A673 (cell line): ENCODE results near the gene AGBL2. TPM values are rescaled to one million over a fixed set of nuclear protein-coding genes. Genes with fewer than 3 reads are reported as not detected.

Source experiments
- BruUV-seq: library from RNA; stranded (reverse); fragments of 400-500 nt; replicated peaks from 2 replicates; lab custom pipeline; 2021; lab: Mats Ljungman, UMichigan
- CTCF ChIA-PET: fragments of 300-600 bp; sonication (Branson Sonifier 250); formaldehyde crosslinking; loops from one replicate; lab custom pipeline; 2022; ENCODE audit warnings: antibody characterized with exemption; lab: Charles Lee
- POLR2A ChIA-PET: fragments of 300-600 bp; sonication (Branson Sonifier 250); formaldehyde crosslinking; loops from one replicate; lab custom pipeline; 2022; ENCODE audit warnings: antibody characterized with exemption; ENCODE audit not compliant: low non-redundant PET; lab: Charles Lee
- DNase-seq: peaks from one replicate; pipeline ENCODE4 v3.0.0-alpha.2; 2015; ENCODE audit warnings: low spot score
- H3K27ac ChIP-seq: fragments of 200-600 bp; sonication (generic); 2 replicates; pipeline ENCODE4 v1.5.1; 2016; ENCODE audit warnings: mixed run types, low read depth, mild to moderate bottlenecking, mixed read lengths, antibody characterized with exemption, low read length; ENCODE audit not compliant: poor library complexity, severe bottlenecking
- H3K27me3 ChIP-seq: fragments of 200-600 bp; sonication (generic); replicated peaks from 2 replicates; pipeline ENCODE4 v1.6.1; 2017; ENCODE audit warnings: mixed run types, low read depth, mild to moderate bottlenecking, mixed read lengths, antibody characterized with exemption, low read length; ENCODE audit not compliant: insufficient read depth, poor library complexity
- H3K36me3 ChIP-seq: fragments of 200-600 bp; sonication (generic); 2 replicates; pipeline ENCODE4 v1.6.1; 2016; ENCODE audit warnings: mixed run types, mild to moderate bottlenecking, mixed read lengths, antibody characterized with exemption, low read length; ENCODE audit not compliant: insufficient read depth, poor library complexity, severe bottlenecking
- H3K4me1 ChIP-seq: fragments of 200-600 bp; sonication (generic); 2 replicates; pipeline ENCODE4 v1.6.1; 2017; ENCODE audit warnings: mixed run types, mild to moderate bottlenecking, mixed read lengths, antibody characterized with exemption, low read length; ENCODE audit not compliant: insufficient read depth, poor library complexity, severe bottlenecking
- H3K4me3 ChIP-seq: fragments of 200-600 bp; sonication (generic); 2 replicates; pipeline ENCODE4 v1.5.1; 2016; ENCODE audit warnings: low read depth, mixed run types, mild to moderate bottlenecking, mixed read lengths, low read length; ENCODE audit not compliant: poor library complexity, severe bottlenecking
- H3K9me3 ChIP-seq: fragments of 200-600 bp; sonication (generic); 2 replicates; pipeline ENCODE4 v1.6.1; 2016; ENCODE audit warnings: mixed run types, low read depth, mild to moderate bottlenecking, mixed read lengths, antibody characterized with exemption, low read length; ENCODE audit not compliant: poor library complexity, severe bottlenecking
- CTCF ChIP-seq: fragments of 300-800, 200-600 bp; sonication (generic); conservative IDR thresholded peaks from 2 replicates; pipeline ENCODE4 v1.5.1; 2017; ENCODE audit warnings: low read depth, mild to moderate bottlenecking, antibody characterized with exemption, low read length, moderate library complexity, mixed read lengths
- EZH2 ChIP-seq: fragments of 200-600 bp; sonication (generic); IDR thresholded peaks from 2 replicates; pipeline ENCODE4 v1.6.1; 2017; ENCODE audit warnings: borderline replicate concordance, low read depth, mild to moderate bottlenecking, mixed read lengths, antibody characterized with exemption, low read length; ENCODE audit not compliant: poor library complexity, severe bottlenecking
- intact Hi-C: fragments of 100-400 bp; cut with micrococcal nuclease; formaldehyde crosslinking; loops from one replicate; pipeline ENCODE4 v1.10.0; 2022; ENCODE audit not compliant: unreplicated experiment
- total RNA-seq: library from RNA; stranded (reverse); gene quantifications from 2 replicates; pipeline ENCODE4 v1.2.3, GENCODE V29; 2021

Gene AGBL2
- total RNA-seq, 1 experiment from 2014 or later, result 6.5 TPM

GRCh38 chr11:47672283-47672730 lies 42.9 kb downstream of the AGBL2 start:
- no peaks in the 10 kb centered on the region for H3K27me3 ChIP-seq
- no peak for DNase-seq
- no peaks in the 10 kb centered on the region for H3K36me3 ChIP-seq
- no TSS peak for BruUV-seq
- H3K4me1 ChIP-seq, result no peaks in the 10 kb centered on the region
- ChIA-PET CTCF (no interaction called here), POLR2A (no interaction called here)
- TF ChIP-seq CTCF (no peak), EZH2 (no peak)
- H3K9me3 ChIP-seq, result no peaks in the 10 kb centered on the region
- H3K27ac ChIP-seq, result no peak overlapping the region
- intact Hi-C loops, result no loop called here
- no peak overlapping the region for H3K4me3 ChIP-seq

GRCh38 chr11:47669856-47670255 lies 45.3 kb downstream of the AGBL2 start:
- ChIA-PET POLR2A (interaction anchor here (0.6 kb wide), 1 partner anchor 354 kb away, joined by 3 read pairs; no protein-coding TSS in a partner anchor), CTCF (no interaction called here)
- Histone ChIP-seq H3K36me3 (no peaks in the 10 kb centered on the region), H3K27ac (no peak overlapping the region), H3K9me3 (no peaks in the 10 kb centered on the region), H3K4me3 (no peak overlapping the region), H3K4me1 (no peaks in the 10 kb centered on the region), H3K27me3 (no peaks in the 10 kb centered on the region)
- no TSS peak for BruUV-seq
- DNase-seq, result no peak
- intact Hi-C loops, result no loop called here
- TF ChIP-seq CTCF (no peak), EZH2 (no peak)

GRCh38 chr11:47668665-47669064 lies 46.5 kb downstream of the AGBL2 start:
- DNase-seq, result no peak
- Histone ChIP-seq H3K36me3 (no peaks in the 10 kb centered on the region), H3K27ac (no peak overlapping the region), H3K27me3 (no peaks in the 10 kb centered on the region), H3K4me1 (no peaks in the 10 kb centered on the region), H3K4me3 (no peak overlapping the region), H3K9me3 (no peaks in the 10 kb centered on the region)
- BruUV-seq, result no TSS peak
- no peak for TF ChIP-seq CTCF
- TF ChIP-seq EZH2, result no peak
- intact Hi-C loops, result no loop called here
- POLR2A ChIA-PET, result no interaction called here
- CTCF ChIA-PET, result no interaction called here
